HG03469 (cell line): Measurements from ENCODE around the gene ANKMY1.

Experiments
- ATAC-seq: cut with Tn5 transposase; IDR thresholded peaks from one replicate; pipeline ENCODE4 v1.9.1; 2021; ENCODE audit warnings: mild to moderate bottlenecking, moderate library complexity, moderate number of reproducible peaks; ENCODE audit not compliant: unreplicated experiment

Gene ANKMY1

GRCh38 chr2:240557808-240558207 is at the start of gene ANKMY1:
Gene ANKMY1, minus strand, starts transcription at chr2:240557988. Its CDS starts 653 bp downstream, at chr2:240557335.
- ATAC-seq: no peak

DNA sequence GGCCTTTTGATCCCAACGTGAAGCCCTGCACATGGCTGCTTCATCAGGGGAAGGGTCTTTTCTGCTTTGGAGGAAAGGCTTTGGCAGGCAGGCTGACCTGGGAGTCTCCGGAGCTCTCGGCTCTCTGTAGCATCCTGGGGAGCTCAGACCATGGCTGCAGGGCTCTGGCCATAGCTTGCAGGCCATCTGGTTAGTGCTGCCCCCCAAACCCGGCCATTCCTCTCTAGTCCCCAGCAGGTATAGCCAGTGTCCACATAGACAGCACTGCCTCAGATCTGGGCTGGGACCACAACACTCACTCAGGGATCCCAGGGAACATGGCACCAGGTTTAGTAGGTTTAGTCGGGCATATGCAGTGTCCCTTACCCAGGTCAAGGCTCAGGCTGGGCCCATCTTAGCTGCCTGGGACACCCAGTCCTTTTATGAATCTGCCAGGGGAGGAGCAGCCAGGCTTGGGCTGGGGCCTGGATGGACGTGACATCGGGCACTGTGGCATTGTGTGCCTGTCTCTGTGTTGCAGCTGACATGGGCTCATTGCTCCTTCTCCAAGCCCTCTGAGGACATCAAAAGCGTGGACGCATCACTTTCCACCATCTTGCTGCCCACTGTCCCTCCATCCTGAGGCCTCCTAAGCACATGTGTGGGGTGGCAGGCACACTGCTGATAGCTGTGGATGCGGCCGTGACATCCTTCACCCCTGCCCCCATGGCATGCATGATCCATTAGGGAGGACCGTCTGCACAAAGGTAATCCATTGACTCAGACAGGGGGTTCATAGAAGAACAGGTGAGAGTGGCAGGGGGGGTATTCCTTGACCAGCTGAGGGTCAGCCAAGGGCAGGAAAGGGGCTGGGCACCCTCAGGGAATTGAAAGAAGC is 48.3 kb upstream of the ANKMY1 start:
- no peak for ATAC-seq

DNA sequence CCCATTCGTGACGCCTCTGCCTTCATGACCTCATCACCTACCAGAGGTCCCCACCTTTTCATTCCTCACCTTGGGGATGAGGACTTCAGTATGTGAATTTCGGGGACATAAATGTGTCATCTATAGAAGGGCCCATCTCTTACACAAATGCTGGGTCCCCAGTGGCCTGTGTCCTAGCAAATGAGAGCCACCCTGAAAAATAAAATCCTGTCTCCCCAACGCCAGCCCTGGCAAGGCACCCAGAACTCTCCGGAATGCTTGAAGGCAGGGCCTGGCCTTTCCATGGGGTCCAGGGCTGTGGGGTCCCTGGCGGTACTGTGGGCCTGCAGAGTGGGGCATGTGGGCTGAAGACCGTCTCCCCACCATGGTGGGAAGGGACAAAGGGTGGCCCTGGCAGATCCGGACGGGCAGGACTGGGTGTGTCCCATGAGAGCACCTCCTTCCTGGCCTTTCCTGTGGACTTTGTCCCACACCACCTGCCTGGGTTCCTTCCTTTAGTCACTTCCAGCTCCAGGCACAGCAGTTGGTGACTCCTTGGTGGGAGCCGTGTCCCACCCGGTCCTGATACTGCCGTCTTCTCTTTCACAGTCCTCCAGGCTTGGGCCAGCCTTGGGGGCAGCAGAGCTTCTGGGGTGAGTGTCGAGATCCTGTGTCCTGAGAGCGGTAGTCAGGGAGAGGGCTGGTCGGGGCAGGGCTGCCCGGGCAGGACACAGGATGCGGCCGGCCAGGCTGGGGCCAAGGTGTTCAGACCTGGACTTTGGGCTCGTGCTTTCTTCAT is 47.3 kb upstream of the ANKMY1 start:
- ATAC-seq: no peak

- ATAC-seq: no peak
Observed at GRCh38 chr2:240604291-240604938, 46.6 kb upstream of the ANKMY1 start.

DNA sequence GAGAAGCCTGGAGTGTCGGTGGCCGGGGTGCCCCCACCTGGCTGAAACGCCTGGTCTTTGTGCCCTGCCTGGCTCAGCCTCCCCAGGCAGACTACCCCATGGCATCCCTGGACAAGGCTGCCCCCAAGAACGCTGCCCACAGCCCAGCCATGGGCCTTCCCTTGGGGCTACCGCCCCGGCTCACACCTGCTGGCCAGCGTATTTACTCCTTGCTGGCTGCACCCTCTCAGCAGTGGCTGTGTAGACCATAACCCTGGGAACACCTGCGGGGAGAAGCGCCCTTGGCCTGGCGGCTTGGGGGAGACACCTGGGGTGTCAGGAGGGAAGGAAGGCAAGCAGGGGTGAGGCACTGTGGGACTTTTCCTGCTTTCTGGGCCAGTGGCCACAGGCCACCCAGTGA is 46.1 kb upstream of the ANKMY1 start:
- no peak for ATAC-seq

DNA sequence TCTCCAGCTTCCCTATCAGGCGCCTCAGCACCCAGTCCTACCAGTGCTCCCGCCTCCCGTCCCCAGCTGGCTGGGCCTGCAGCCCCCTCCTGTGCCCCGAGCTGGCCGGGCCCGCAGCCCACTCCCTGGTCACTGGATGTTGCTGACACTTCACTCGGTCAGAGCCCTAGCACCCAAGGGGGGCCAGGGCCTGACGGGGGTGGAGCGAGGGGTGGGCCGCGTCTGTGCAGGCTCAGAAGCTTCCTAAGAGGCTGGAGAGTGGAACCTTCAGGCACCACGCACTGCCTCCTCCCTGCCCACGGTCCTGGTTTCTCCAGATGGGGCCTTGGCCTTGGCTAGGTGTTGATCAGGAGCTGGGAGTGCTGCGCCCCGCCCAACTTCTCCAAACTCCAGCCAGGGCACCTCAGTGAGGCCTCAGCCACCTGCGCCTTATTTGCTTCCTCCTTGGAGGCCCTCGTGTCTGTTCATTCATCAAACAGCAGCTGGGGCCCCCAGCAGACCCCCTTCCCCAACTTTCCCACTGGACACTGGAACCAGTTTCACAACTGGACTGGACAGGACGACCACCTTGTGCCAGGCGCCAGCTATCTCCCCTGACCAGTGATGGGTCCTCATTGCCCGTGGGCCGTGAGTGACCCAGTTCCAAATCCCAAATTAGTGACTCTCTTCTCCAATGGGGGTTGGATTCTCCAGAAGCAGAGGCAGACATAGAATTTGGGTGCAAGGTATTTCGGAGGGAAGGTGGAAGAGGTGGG is 45.5 kb upstream of the ANKMY1 start:
- no peak for ATAC-seq

DNA sequence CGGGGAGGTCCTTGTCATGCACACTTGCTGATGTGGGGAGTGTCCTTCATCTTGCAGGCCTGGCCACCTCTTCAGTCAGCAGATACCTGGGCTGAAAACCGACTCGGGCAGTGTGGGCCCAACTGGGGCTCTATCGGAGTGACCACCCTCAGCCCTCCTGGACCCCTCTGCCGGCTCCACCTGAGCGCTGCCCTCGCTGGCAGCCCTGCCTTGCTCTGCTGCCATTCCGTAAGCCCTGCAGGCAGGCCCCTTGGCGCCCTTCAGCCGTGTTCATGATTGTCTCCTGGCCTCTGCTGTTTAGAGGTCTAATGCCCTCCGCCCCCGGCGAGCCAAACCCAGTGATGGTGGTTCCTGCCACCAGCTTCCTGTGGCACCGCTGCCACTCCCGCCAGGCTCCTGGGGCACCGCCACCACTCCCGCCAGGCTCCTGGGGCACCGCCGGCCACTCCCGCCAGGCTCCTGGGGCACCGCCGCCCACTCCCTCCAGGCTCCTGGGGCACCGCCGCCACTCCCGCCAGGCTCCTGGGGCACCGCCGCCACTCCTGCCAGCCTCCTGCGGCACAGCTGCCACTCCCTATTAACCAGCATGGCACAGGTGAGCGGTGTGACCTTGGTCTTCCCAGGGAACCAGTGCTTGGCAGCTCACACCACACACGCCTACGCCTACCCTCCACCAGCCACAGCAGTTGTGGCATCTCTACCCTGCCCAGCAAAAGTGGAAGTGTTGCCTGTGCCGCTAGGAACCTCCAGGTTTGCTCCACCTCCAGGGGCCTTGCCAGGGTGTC is 44.7 kb upstream of the ANKMY1 start:
- no peak for ATAC-seq

GRCh38 chr2:240601831-240602160 is 44.0 kb upstream of the ANKMY1 start:
- no peak for ATAC-seq

DNA sequence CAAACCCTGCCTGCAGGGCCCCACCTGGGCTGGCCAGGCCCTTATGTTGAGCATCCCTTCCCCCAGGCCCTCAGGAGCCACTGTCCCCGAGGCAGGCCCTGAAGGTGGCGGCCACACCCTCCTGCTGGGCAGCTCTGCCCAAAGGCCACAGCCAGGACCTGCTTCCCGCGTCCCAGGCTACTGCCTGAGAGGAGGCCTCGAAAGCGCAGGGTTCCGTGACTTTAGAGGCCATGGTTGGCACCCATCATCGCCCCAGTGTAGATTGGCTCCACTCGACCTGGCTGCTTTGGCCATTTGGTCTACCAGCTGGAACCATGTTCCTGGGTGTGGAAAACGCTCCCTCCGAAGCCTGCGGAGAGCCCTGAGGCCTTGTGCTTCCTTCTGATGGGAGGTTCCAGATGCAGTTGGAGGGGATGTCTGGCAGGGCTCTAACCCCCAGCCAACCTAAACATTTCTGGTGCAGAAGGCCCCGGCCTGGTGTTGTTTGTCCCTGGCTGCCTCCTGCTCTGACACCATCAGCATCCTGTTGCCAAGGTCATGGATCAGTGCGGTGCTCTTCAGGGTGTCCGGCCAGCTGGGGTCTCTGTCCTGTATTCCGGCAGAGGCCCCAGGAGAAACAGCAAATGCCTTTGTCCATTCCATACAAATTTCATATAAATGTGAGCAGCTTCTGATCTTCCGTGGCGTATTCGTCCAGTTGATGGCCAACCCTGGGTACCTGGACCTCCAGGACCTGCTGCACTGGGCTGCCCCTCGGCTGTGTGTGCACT is 43.5 kb upstream of the ANKMY1 start:
- no peak for ATAC-seq

DNA sequence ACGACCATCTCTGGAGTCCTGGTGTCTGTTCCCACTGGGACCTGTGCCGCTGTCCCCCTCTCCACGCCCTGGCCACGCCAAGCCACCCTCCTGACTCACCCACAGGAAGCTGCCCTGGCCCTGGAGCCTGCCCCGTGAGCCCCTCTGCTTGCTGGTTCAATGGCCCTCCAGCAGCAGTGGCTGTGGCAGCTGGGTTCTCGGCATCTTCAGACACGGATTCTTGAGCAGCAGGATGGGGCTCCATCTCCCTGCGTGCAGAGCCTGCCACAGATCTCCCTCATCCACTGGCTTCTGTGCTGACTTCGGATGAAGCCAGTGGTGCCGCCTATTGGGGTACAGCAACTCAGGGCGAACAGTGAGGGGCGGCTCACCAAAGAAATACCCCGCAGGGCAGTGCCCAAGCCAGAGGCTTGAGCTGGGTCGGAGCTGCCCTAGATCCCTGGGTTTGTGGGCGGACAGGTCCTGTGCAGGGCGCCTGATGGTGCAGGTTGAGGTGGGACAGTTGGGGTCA is 42.7 kb upstream of the ANKMY1 start:
- no peak for ATAC-seq

- no peak for ATAC-seq
Observed at GRCh38 chr2:240599141-240599583, 41.4 kb upstream of the ANKMY1 start.

DNA sequence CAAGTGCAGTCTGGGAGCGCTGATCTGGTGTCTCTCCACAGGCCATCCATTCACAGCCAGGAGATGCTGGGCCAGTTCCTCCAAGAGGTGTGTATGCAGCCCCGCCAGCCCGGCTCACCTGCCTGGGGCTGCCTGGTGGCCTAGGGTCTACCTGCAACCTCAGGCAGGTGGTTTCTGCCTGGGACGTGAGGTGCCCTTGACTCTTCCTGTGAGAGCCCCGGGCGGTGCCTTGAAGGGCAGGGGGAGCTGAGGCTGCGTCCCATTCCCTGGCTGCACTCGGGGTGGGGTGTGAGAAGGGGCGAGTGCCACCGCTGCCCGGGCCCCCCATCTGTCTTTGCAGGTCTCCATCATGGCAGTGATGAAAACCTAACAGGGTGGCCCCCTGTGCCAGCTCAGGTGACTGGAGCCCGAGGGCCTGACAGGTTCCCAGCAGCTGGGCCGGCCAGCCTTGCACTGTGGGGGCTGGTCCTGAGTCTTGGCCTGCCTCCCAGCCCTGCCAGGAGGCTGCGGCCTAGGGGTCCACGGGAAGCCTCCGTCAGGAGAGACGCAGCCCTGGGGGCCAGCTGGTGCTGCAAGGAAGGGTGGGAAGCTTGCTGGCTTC is 40.6 kb upstream of the ANKMY1 start:
- no peak for ATAC-seq

- no peak for ATAC-seq
Observed at GRCh38 chr2:240597419-240598181, 39.8 kb upstream of the ANKMY1 start.

DNA sequence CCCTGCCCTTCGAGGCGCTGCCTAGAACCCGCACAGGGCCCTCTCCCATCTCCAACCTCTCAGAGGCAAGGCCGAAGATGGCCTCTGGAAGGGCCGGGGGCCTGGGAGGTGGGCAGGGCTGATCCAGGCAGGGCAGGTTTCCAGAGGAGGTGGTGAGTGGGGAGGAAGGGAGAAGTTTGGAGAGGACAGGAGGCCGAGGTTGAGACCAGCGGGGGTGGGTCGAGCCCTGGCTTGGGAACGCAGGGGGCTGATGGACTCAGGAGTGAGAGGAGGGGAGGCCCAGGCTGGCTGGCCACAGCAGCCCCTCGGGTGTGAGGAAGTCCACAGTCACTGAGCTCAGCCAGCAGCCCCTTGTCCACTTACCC is 39.2 kb upstream of the ANKMY1 start:
- ATAC-seq: no peak

GRCh38 chr2:240596491-240596931 is 38.7 kb upstream of the ANKMY1 start:
- ATAC-seq: no peak

DNA sequence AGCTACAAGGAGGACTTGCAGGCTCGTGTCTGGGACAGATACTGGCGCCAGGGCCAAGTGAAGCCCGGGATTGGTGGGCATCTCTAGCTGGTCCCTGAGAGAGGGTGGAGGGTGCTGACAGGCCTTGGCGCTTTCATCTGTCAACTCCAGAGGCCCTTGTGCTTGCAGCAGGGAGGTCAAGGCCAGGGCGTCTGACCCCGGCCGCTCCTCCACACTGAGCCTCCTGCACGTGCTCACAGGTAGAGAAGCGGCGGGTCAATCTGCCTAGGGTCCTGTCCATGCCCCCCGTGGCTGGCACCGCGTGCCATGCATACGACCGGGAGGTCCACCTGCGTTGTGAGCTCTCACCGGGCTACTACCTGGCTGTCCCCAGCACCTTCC is 38.3 kb upstream of the ANKMY1 start:
- no peak for ATAC-seq

DNA sequence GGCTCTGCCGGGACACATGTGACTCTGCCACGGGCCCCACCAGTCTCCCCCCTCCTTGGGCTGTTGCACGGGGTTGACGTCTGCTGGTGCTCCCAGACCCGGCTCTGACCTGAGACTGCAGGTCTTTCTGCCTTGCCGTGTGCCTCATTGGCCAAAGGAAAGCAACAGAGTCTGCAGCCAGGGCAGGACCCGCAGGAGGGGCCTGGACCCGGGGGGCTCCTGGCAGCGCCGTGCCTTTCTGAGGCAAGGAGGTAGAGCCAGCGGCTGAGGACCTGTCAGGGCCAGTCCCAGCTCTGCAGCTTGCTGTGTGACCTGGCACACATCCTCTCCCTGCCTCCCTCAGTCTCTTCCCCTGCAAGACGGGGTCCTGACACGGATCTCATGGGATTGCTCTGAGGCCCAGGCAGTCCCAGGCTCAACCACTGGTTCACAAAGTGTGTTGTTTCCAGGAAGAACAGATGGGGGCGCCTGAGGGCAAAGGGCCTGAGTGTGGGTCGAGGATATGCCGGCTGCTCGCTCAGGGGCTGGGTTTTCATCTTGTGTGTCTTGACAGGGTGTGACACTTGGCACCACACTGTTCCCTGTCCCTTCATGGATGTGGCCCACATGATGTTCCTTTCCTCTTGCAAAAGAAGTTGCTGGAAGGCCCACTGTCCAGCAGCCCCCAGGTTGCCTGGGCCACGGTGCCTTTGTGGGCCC is 37.7 kb upstream of the ANKMY1 start:
- no peak for ATAC-seq
